HepG2 (cell line): ENCODE data around the gene MAFF. TPM values are rescaled to one million over a fixed set of nuclear protein-coding genes. Genes with fewer than 3 reads are reported as not detected.

ENCODE experiments used
- ATAC-seq: fragments of 200-7000 bp; cut with Tn5 transposase; 3 replicates; pipeline ENCODE4 v1.9.1; 2020; ENCODE audit warnings: mild to moderate bottlenecking, moderate library complexity
- BruUV-seq: library from RNA; stranded (reverse); fragments of 400-500 nt; replicated peaks from 2 replicates; lab custom pipeline; 2021; lab: Mats Ljungman, UMichigan
- CTCF ChIA-PET: fragments of 300-600 bp; formaldehyde crosslinking; extraction: SDS; loops from one replicate; lab custom pipeline; 2021; ENCODE audit warnings: low total read pairs, inconsistent platforms, low intra/inter-chr PET ratio; lab: Yijun Ruan, JAX
- POLR2A ChIA-PET: fragments of 350-600 bp; sonication (Branson Sonifier 250); formaldehyde crosslinking; loops from one replicate; lab custom pipeline; 2020; ENCODE audit warnings: antibody characterized with exemption, inconsistent platforms; lab: Yijun Ruan, JAX
- DNase-seq: peaks from one replicate; pipeline ENCODE4 v3.0.0-alpha.2; 2015; ENCODE audit warnings: low spot score
- FAIRE-seq: peaks from 3 replicates; lab custom pipeline; 2011; peaks lifted over from hg19 to GRCh38; lab: Jason Lieb, UNC
- H2AFZ ChIP-seq: one replicate; pipeline ENCODE4 v1.6.1; 2011; ENCODE audit warnings: low read length, inconsistent platforms
- H3K27ac ChIP-seq: fragments of 300-600 bp; 3 replicates; pipeline ENCODE4 v1.8.0; 2011; ENCODE audit warnings: mixed run types, mild to moderate bottlenecking, mixed read lengths, low read length, inconsistent platforms; ENCODE audit not compliant: insufficient read depth; ENCODE audit errors: extremely low read length
- H3K27me3 ChIP-seq, 2 experiments: fragments of 200-600 bp in 1 of 2; 2 replicates in 1 of 2; 3 replicates in 1 of 2; pipeline versions ENCODE4 v1.6.0 to v1.8.0; 2011; ENCODE audit warnings: low read length in 2 of 2, mild to moderate bottlenecking in 2 of 2, moderate library complexity in 2 of 2, inconsistent platforms in 1 of 2; ENCODE audit not compliant: insufficient read depth in 2 of 2, control insufficient read depth in 1 of 2
- H3K36me3 ChIP-seq, 2 experiments: fragments of 200-600 bp in 1 of 2; replicated peaks in 1 of 2; 2 replicates in 1 of 2; 3 replicates in 1 of 2; pipeline versions ENCODE4 v1.5.1 to v1.8.0; 2011; ENCODE audit warnings: low read length in 2 of 2, inconsistent platforms in 1 of 2; ENCODE audit not compliant: insufficient read depth in 2 of 2, control insufficient read depth in 1 of 2
- H3K4me1 ChIP-seq: 2 replicates; pipeline ENCODE4 v1.5.1; 2012; ENCODE audit warnings: low read length, inconsistent platforms; ENCODE audit not compliant: insufficient read depth
- H3K4me2 ChIP-seq: 2 replicates; pipeline ENCODE4 v1.6.0; 2011; ENCODE audit warnings: low read depth, low read length, inconsistent platforms
- H3K4me3 ChIP-seq, 3 experiments: fragments of 200-600 bp in 1 of 3; sonication (generic), shearing (Covaris generic) in 1 of 3; replicated peaks in 1 of 3; 2 replicates each; pipeline ENCODE4 v1.5.1; 2011 to 2016; ENCODE audit warnings: low read length in 3 of 3, inconsistent platforms in 2 of 3, low read depth in 2 of 3, mild to moderate bottlenecking in 2 of 3, control low read depth in 1 of 3, mixed read lengths in 1 of 3; ENCODE audit not compliant: insufficient read depth in 1 of 3
- H3K79me2 ChIP-seq: one replicate; pipeline ENCODE4 v1.6.1; 2011; ENCODE audit warnings: low read length, inconsistent platforms; ENCODE audit not compliant: insufficient read depth
- H3K9ac ChIP-seq: 2 replicates; pipeline ENCODE4 v1.6.0; 2011; ENCODE audit warnings: mild to moderate bottlenecking, low read depth, low read length, inconsistent platforms; ENCODE audit not compliant: insufficient read depth
- H3K9me3 ChIP-seq: 2 replicates; pipeline ENCODE4 v1.5.1; 2012; ENCODE audit warnings: mild to moderate bottlenecking, low read length
- H4K20me1 ChIP-seq: 2 replicates; pipeline ENCODE4 v1.6.0; 2011; ENCODE audit warnings: inconsistent platforms, mild to moderate bottlenecking, low read length, moderate library complexity; ENCODE audit not compliant: insufficient read depth
- DNMT3B ChIP-seq: conservative IDR thresholded peaks from 2 replicates; pipeline ENCODE4 v1.6.1; 2016; ENCODE audit warnings: missing biosample characterization, control low read depth
- GABPB1 ChIP-seq: IDR thresholded peaks from 2 replicates; pipeline ENCODE4 v1.6.1; 2016; ENCODE audit warnings: mild to moderate bottlenecking, missing genetic modification reagents, moderate library complexity, missing compliant biosample characterization
- HDAC2 ChIP-seq: sonication (generic); formaldehyde crosslinking; IDR thresholded peaks from 2 replicates; pipeline ENCODE4 v1.4.0; 2020; ENCODE audit warnings: missing genetic modification reagents
- ISL2 ChIP-seq: sonication (generic); formaldehyde crosslinking; IDR thresholded peaks from 2 replicates; pipeline ENCODE4 v1.5.0; 2020; ENCODE audit warnings: missing genetic modification reagents
- MNT ChIP-seq: fragments of 450-650 bp; IDR thresholded peaks from 2 replicates; pipeline ENCODE4 v1.6.1; 2016
- NAIF1 ChIP-seq: sonication (generic); formaldehyde crosslinking; IDR thresholded peaks from 2 replicates; pipeline ENCODE4 v1.5.0; 2020; ENCODE audit warnings: mild to moderate bottlenecking, missing genetic modification reagents, borderline replicate concordance
- NR2F2 ChIP-seq: IDR thresholded peaks from 2 replicates; pipeline ENCODE4 v1.6.1; 2012; ENCODE audit warnings: low read depth, inconsistent platforms, borderline replicate concordance
- PITX1 ChIP-seq: sonication (generic); formaldehyde crosslinking; IDR thresholded peaks from 2 replicates; pipeline ENCODE4 v1.5.1; 2020; ENCODE audit warnings: mild to moderate bottlenecking, missing genetic modification reagents
- SNAPC2 ChIP-seq: sonication (generic); formaldehyde crosslinking; IDR thresholded peaks from 2 replicates; pipeline ENCODE4 v1.8.1; 2022; ENCODE audit warnings: mild to moderate bottlenecking, missing genetic modification reagents
- TCF7 ChIP-seq: sonication (generic); IDR thresholded peaks from 2 replicates; pipeline ENCODE4 v1.6.1; 2016; ENCODE audit warnings: antibody characterized with exemption, low read depth
- XRCC5 ChIP-seq: fragments of 200-400 bp; formaldehyde crosslinking; optimal IDR thresholded peaks from 2 replicates; pipeline ENCODE3; 2017; ENCODE audit warnings: mild to moderate bottlenecking, low read length
- ZGPAT ChIP-seq: IDR thresholded peaks from 2 replicates; pipeline ENCODE4 v1.6.1; 2016; ENCODE audit warnings: mild to moderate bottlenecking
- ZMYM4 ChIP-seq: sonication (generic); formaldehyde crosslinking; IDR thresholded peaks from 2 replicates; pipeline ENCODE4 v1.8.1; 2023; ENCODE audit warnings: mild to moderate bottlenecking, missing genetic modification reagents
- ZNF33B ChIP-seq: sonication (generic); formaldehyde crosslinking; IDR thresholded peaks from 2 replicates; pipeline ENCODE4 v1.5.1; 2020; ENCODE audit warnings: mild to moderate bottlenecking, missing genetic modification reagents
- WGBS: methylation state at CpG from one replicate; pipeline ENCODE4 v1.1.6; 2017; ENCODE audit warnings: low lambda C conversion rate; 5-methylcytosine and 5-hydroxymethylcytosine counted together
- in situ Hi-C: cut with HindIII; loops from 2 replicates; pipeline ENCODE4 v1.10.0; 2017; ENCODE audit warnings: low pct_unique_long_range_greater_than_20kb; ENCODE audit not compliant: extremely low pct_ligation_motif_present
- intact Hi-C: fragments of 100-400 bp; cut with micrococcal nuclease; formaldehyde crosslinking; loops from one replicate; pipeline ENCODE4 v1.10.0; 2022; ENCODE audit not compliant: unreplicated experiment
- polyA plus RNA-seq, 8 experiments: library from polyadenylated mRNA; depleted of rRNA in 3 of 8; stranded (reverse) in 7 of 8; unstranded in 1 of 8; fragments of >200 nt; fragmentation: Illumina TruSeq in 4 of 8; extraction: Trizol in 4 of 8; gene quantifications; 2 replicates each; pipeline versions ENCODE4 v1.2.1 to v1.2.3, GENCODE V29; 2011 to 2016; ENCODE audit warnings: low read depth in 4 of 8, missing spikeins in 1 of 8, mixed read lengths in 1 of 8; ENCODE audit not compliant: insufficient read depth in 1 of 8
- total RNA-seq, 5 experiments: library from RNA; depleted of rRNA; stranded (reverse); fragments of >200 nt; fragmentation: Illumina TruSeq; extraction: Trizol; gene quantifications; 2 replicates each; pipeline ENCODE4 v1.2.3, GENCODE V29; 2016; ENCODE audit warnings: low read depth in 1 of 5

Gene MAFF
- total and polyA plus RNA-seq, 2 of the 13 experiments (the other 11 are each of a cell fraction or from before 2014, with no cell fraction given) = 5.4 to 14.3 TPM

- CTCF ChIA-PET = no interaction called here
- Histone ChIP-seq H3K79me2 (no peaks in the 10 kb centered on the region), H3K27ac (peak overlapping the region; percentile 28), H3K9ac (no peak overlapping the region), H3K9me3 (no peaks in the 10 kb centered on the region), H3K4me2 (no peak overlapping the region; the same call in 1 of the 2 replicates), H3K27me3 (no peaks in the 10 kb centered on the region; a peak in 1 of 5 replicates), H3K4me3 (no peak overlapping the region), H4K20me1 (no peaks in the 10 kb centered on the region), H3K36me3 (no peaks in the 10 kb centered on the region), H2AFZ (peak overlapping the region; percentile 50), H3K4me1 (peaks cover 39% of the 10 kb centered on the region)
- no peak for DNase-seq
- no peak for FAIRE-seq
- ATAC-seq = no peak
- 59% methylated on average over 5 of the region's 5 CpGs for WGBS
- POLR2A ChIA-PET = interaction anchor here (0.6 to 1.1 kb wide), 3 partner anchors 8 to 131 kb away, joined by 3 to 5 read pairs (median 3); partner anchors contain the start of genes CSNK1E and MAFF
- in situ Hi-C loops = no loop called here
- no peak for TF ChIP-seq DNMT3B (CRISPR knock-in tag)
- TF ChIP-seq GABPB1 (CRISPR knock-in tag) = no peak
- no peak for TF ChIP-seq ZNF33B (CRISPR knock-in tag)
- no peak for TF ChIP-seq SNAPC2 (CRISPR knock-in tag)
- TF ChIP-seq XRCC5 = no peak
- BruUV-seq = no TSS peak
- intact Hi-C loops = loop anchor here (2.0 kb wide), 1 partner anchor 14 kb away; the partner anchor contains the start of gene MAFF
Measured at GRCh38 chr22:38186429-38186828, 15.4 kb upstream of the MAFF start.

GRCh38 chr22:38187413-38188212, 14.2 kb upstream of the MAFF start:
- H3K4me1 ChIP-seq = peaks cover 45% of the 10 kb centered on the region
- POLR2A ChIA-PET = interaction anchor here (1.0 to 2.0 kb wide), 2 partner anchors 14 to 23 kb away, joined by 3 to 6 read pairs; partner anchors contain the start of gene MAFF
- DNase-seq = peak; percentile 56
- H3K4me2 ChIP-seq = peak overlapping the region; percentile 27
- no peaks in the 10 kb centered on the region for H3K36me3 ChIP-seq
- no peaks in the 10 kb centered on the region for H3K79me2 ChIP-seq
- intact Hi-C loops = loop anchor here (2.0 kb wide), 1 partner anchor 13 kb away; the partner anchor contains the start of gene MAFF
- no peak overlapping the region for H3K4me3 ChIP-seq
- peak overlapping the region; percentile 7; the same call in 1 of the 2 replicates for H3K9ac ChIP-seq
- H2AFZ ChIP-seq = no peak overlapping the region
- 28% methylated on average over 8 of the region's 10 CpGs for WGBS
- no peaks in the 10 kb centered on the region for H4K20me1 ChIP-seq
- BruUV-seq = no TSS peak
- H3K9me3 ChIP-seq = no peaks in the 10 kb centered on the region
- peak overlapping the region; percentile 16 for H3K27ac ChIP-seq
- CTCF ChIA-PET = no interaction called here
- H3K27me3 ChIP-seq = no peaks in the 10 kb centered on the region
- in situ Hi-C loops = no loop called here
- ATAC-seq = peak; percentile 60
- FAIRE-seq = peak; percentile 37
- TF ChIP-seq TCF7 (0 out of 2 replicates have a peak, but pooled peaks have one; percentile 27), NAIF1 (CRISPR knock-in tag) (no peak), ZMYM4 (CRISPR knock-in tag) (0 out of 2 replicates have a peak, but pooled peaks have one; percentile 20), ISL2 (CRISPR knock-in tag) (0 out of 2 replicates have a peak, but pooled peaks have one; percentile 40), MNT (0 out of 2 replicates have a peak, but pooled peaks have one; percentile 7), PITX1 (CRISPR knock-in tag) (0 out of 2 replicates have a peak, but pooled peaks have one; percentile 49), ZGPAT (peak; percentile 24; the same call in 1 of the 2 replicates), NR2F2 (peak; percentile 40; the same call in 1 of the 2 replicates), HDAC2 (CRISPR knock-in tag) (peak; percentile 48; the same call in 1 of the 2 replicates)
